HEK293T (cell line): ENCODE data around the gene DOCK10.

Source experiments
- ARNT ChIP-seq: fragments of 450-650 bp; IDR thresholded peaks from 2 replicates; pipeline ENCODE4 v1.6.1; 2017; ENCODE audit warnings: mild to moderate bottlenecking
- BHLHE40 ChIP-seq: fragments of 450-650 bp; IDR thresholded peaks from 2 replicates; pipeline ENCODE4 v1.6.1; 2016; ENCODE audit warnings: mild to moderate bottlenecking, moderate library complexity, borderline replicate concordance
- CTBP1 ChIP-seq: fragments of 450-650 bp; IDR thresholded peaks from 2 replicates; pipeline ENCODE4 v1.6.1; 2016; ENCODE audit warnings: borderline replicate concordance
- ELF4 ChIP-seq: fragments of 450-650 bp; IDR thresholded peaks from 2 replicates; pipeline ENCODE4 v1.6.1; 2017; ENCODE audit warnings: antibody characterized with exemption
- FOXA1 ChIP-seq: fragments of 450-650 bp; IDR thresholded peaks from 2 replicates; pipeline ENCODE4 v1.6.1; 2016; ENCODE audit warnings: mild to moderate bottlenecking
- FOXK2 ChIP-seq: fragments of 450-650 bp; IDR thresholded peaks from 2 replicates; pipeline ENCODE4 v1.6.1; 2016; ENCODE audit warnings: mild to moderate bottlenecking
- FOXM1 ChIP-seq: fragments of 450-650 bp; IDR thresholded peaks from 2 replicates; pipeline ENCODE4 v1.6.1; 2017; ENCODE audit warnings: mild to moderate bottlenecking, borderline replicate concordance
- HDGF ChIP-seq: fragments of 450-650 bp; IDR thresholded peaks from 2 replicates; pipeline ENCODE4 v1.6.1; 2017; ENCODE audit warnings: antibody characterized with exemption, borderline replicate concordance
- NFRKB ChIP-seq: fragments of 450-650 bp; IDR thresholded peaks from 2 replicates; pipeline ENCODE4 v1.6.1; 2016; ENCODE audit warnings: mild to moderate bottlenecking, moderate library complexity
- PKNOX1 ChIP-seq: fragments of 450-650 bp; IDR thresholded peaks from 2 replicates; pipeline ENCODE4 v1.6.1; 2016
- SP1 ChIP-seq: fragments of 450-650 bp; IDR thresholded peaks from 2 replicates; pipeline ENCODE4 v1.6.1; 2017
- SUZ12 ChIP-seq: fragments of 450-650 bp; IDR thresholded peaks from 2 replicates; pipeline ENCODE4 v1.6.1; 2016; ENCODE audit warnings: mild to moderate bottlenecking
- TARDBP ChIP-seq: fragments of 450-650 bp; IDR thresholded peaks from 2 replicates; pipeline ENCODE4 v1.6.1; 2016
- ZNF384 ChIP-seq: fragments of 450-650 bp; IDR thresholded peaks from 2 replicates; pipeline ENCODE4 v1.6.1; 2016

GRCh38 chr2:225083276-225083675 is 41.0 kb upstream of the DOCK10 start:
- no peak for TF ChIP-seq FOXK2
- TF ChIP-seq SUZ12: no peak
- no peak for TF ChIP-seq FOXA1
- no peak for TF ChIP-seq PKNOX1
- TF ChIP-seq CTBP1: no peak
- TF ChIP-seq SP1: no peak
- no peak for TF ChIP-seq TARDBP
- TF ChIP-seq ZNF384: no peak
- TF ChIP-seq ELF4: no peak
- no peak for TF ChIP-seq NFRKB
- no peak for TF ChIP-seq BHLHE40
- no peak for TF ChIP-seq ARNT
- TF ChIP-seq FOXM1: no peak
- no peak for TF ChIP-seq HDGF
